ENCODE results near the gene ZNF710. TPM values are rescaled to one million over a fixed set of nuclear protein-coding genes. Genes with fewer than 3 reads are reported as not detected.
"Not testable (repeated sequence)": the region's sequence is repeated elsewhere in the genome, so short reads cannot be mapped to it uniquely, and the experiment has no call there.

Gene ZNF710
- total and polyA plus RNA-seq, 2 of the 8 experiments (the other 6 are each of a cell fraction or from before 2014, with no cell fraction given) = 10.5 to 24.0 TPM

DNA sequence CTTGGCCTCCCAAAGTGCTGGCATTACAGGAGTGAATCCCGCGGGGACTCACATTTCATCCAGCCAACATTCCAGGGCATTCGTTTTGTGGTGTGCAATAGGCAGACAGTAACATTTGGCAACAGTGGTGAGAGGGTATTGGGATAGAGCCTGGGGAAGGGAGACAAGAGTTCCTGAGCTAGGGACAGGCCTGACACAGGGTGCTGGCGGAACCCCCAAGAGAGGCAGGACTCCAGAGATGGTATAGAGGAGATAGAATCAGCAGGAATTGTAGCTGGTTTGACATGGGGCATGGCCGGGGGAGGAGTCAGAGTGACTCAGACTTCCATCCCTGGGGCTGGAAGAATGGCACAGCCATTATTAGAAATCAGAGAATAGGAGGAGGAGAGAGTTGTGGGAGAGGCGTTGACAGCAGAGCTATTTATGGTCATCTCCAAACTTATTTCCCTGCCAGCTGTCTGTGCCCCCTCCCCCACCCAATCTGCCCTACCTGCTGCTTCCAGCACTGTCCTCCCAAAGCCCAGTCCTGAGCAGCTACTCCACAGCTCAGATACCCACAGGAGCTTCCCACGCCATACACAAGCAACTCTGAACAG lies 105.5 kb downstream of the ZNF710 start (continued):
- TF ChIP-seq RXRA (IDR thresholded peaks at IDR 0.05; ENCODE audit: insufficient read depth, low read depth, low read length) = no peak

DNA sequence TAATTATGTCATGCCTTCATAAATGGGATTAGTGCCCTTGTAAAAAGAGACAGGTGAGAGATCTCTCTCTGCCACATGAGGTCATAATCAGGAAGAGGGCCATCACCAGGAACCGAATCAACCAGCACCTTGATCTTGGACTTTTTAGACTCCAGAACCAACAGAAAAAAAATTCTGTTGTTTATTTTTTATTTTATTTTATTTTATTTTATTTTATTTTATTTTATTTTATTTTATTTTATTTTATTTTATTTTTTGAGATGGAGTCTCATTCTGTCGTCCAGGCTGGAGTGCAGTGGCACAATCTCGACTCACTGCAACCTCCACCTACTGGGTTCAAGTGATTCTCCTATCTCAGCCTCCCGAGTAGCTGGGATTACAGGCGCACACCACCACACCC lies 106.9 kb downstream of the ZNF710 start:
- H3K36me3 ChIP-seq (ENCODE audit: control insufficient read depth in 2 of 4, insufficient read depth in 4 of 4, low read length in 3 of 4); H3K23me2 ChIP-seq (ENCODE audit: low read depth, low read length); H3K18ac ChIP-seq (ENCODE audit: extremely low read depth, low read length); H4K91ac ChIP-seq (replicated peaks; ENCODE audit: insufficient read length, low read length); H3K9ac ChIP-seq (replicated peaks in 1 of 4; ENCODE audit: extremely low read depth in 1 of 4, low read depth in 3 of 4, low read length in 3 of 4); H3K4me1 ChIP-seq (replicated peaks in 1 of 4; ENCODE audit: control insufficient read depth in 3 of 4, insufficient read depth in 4 of 4, low read length in 3 of 4); H2AFZ ChIP-seq (ENCODE audit: low read length); H3K14ac ChIP-seq (ENCODE audit: insufficient read length); H3K56ac ChIP-seq (replicated peaks; ENCODE audit: insufficient read length, low read depth, low read length); H4K8ac ChIP-seq (ENCODE audit: extremely low read depth, insufficient read depth, low read length); FAIRE-seq; H3K4me2 ChIP-seq (ENCODE audit: insufficient read depth in 1 of 2, low read depth in 2 of 2, low read length in 2 of 2); H2BK12ac ChIP-seq (ENCODE audit: low read depth, low read length); H2BK120ac ChIP-seq (replicated peaks; ENCODE audit: low read depth, low read length); POLR2A ChIA-PET (ENCODE audit: partially characterized antibody); H3K27ac ChIP-seq (ENCODE audit: low read depth, low read length); H3K79me1 ChIP-seq (ENCODE audit: low read depth, low read length); H2BK20ac ChIP-seq (ENCODE audit: low read length); H3K23ac ChIP-seq (ENCODE audit: insufficient read length); H2BK15ac ChIP-seq (ENCODE audit: low read length); H3K79me2 ChIP-seq (ENCODE audit: control insufficient read depth in 1 of 2, insufficient read depth in 2 of 2, low read length in 2 of 2); H2AK5ac ChIP-seq (ENCODE audit: low read depth, low read length); H3K4ac ChIP-seq (replicated peaks; ENCODE audit: insufficient read length, low read depth, low read length); H3K9me3 ChIP-seq (ENCODE audit: insufficient read depth in 2 of 2, low read depth in 1 of 2, low read length in 1 of 2); H3K4me3 ChIP-seq (ENCODE audit: extremely low read depth in 1 of 4, insufficient read depth in 2 of 4, low read depth in 3 of 4, low read length in 4 of 4); DNase-seq (ENCODE audit: low read depth in 1 of 2, low spot score in 2 of 2); H4K5ac ChIP-seq (ENCODE audit: insufficient read length, low read depth, low read length); H4K20me1 ChIP-seq (replicated peaks in 1 of 2; ENCODE audit: control insufficient read depth in 1 of 2, insufficient read depth in 2 of 2, low read length in 2 of 2); H2BK5ac ChIP-seq (ENCODE audit: low read depth, low read length): not testable (repeated sequence)
- CTCF ChIA-PET (ENCODE audit: partially characterized antibody) = interaction anchor here (0.7 to 2.0 kb wide), 3 partner anchors 59 to 305 kb away, joined by 3 to 4 read pairs (median 3); no protein-coding TSS in a partner anchor
- 83% methylated on average over 5 of the region's 5 CpGs; no CpG with 5 or more reads in 1 of the 2 experiments for WGBS, 2 experiments (ENCODE audit: extremely low coverage in 1 of 2, insufficient coverage in 1 of 2, insufficient read length in 1 of 2, insufficient replicate concordance in 2 of 2, low coverage in 1 of 2, low lambda C conversion rate in 2 of 2, missing lambda C conversion rate in 1 of 2)
- H3K27me3 ChIP-seq (replicated peaks in 1 of 4; ENCODE audit: control insufficient read depth in 3 of 4, extremely low read depth in 1 of 4, insufficient read depth in 3 of 4, low read length in 3 of 4) = peaks cover 0 to 21% (median 13%) of the 10 kb centered on the region in 4 experiments; a peak in 6 of 7 replicates

All from H1 (cell line).